Measurements from ENCODE around the gene OR14C36.

DNA sequence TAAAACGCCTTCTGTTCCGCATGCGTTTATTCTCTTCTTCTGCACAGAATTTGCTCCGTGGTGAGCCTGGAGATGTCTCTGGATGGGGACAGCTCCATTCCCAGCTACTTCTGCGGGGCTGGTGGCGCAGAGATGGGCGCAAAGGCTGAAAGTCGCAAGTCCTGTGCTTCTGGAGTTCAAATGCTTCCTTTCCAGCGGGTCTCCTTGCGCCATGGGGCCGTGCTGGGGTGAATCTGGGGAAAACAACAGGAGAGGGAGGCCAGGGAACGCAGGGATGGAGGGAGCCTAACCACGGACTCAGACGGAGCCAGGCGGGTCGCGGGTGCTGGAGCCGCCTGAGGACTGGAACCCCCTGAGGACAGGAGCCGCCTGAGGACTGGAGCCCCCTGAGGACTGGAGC, 42.5 kb upstream of the OR14C36 start:
- TF ChIP-seq, protein P1, sequence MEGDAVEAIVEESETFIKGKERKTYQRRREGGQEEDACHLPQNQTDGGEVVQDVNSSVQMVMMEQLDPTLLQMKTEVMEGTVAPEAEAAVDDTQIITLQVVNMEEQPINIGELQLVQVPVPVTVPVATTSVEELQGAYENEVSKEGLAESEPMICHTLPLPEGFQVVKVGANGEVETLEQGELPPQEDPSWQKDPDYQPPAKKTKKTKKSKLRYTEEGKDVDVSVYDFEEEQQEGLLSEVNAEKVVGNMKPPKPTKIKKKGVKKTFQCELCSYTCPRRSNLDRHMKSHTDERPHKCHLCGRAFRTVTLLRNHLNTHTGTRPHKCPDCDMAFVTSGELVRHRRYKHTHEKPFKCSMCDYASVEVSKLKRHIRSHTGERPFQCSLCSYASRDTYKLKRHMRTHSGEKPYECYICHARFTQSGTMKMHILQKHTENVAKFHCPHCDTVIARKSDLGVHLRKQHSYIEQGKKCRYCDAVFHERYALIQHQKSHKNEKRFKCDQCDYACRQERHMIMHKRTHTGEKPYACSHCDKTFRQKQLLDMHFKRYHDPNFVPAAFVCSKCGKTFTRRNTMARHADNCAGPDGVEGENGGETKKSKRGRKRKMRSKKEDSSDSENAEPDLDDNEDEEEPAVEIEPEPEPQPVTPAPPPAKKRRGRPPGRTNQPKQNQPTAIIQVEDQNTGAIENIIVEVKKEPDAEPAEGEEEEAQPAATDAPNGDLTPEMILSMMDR (IDR thresholded peaks at IDR 0.05), result no peak
- no peak for TF ChIP-seq ZFX (IDR thresholded peaks at IDR 0.05; ENCODE audit: borderline replicate concordance)

Data from 22Rv1 (cell line).